HG03025 (cell line): ENCODE measurements around the gene LIN54.

Experiments used
- ATAC-seq: cut with Tn5 transposase; IDR thresholded peaks from one replicate; pipeline ENCODE4 v1.9.1; 2021; ENCODE audit warnings: mild to moderate bottlenecking, moderate library complexity; ENCODE audit not compliant: unreplicated experiment, low FRiP score

LIN54 gene

DNA sequence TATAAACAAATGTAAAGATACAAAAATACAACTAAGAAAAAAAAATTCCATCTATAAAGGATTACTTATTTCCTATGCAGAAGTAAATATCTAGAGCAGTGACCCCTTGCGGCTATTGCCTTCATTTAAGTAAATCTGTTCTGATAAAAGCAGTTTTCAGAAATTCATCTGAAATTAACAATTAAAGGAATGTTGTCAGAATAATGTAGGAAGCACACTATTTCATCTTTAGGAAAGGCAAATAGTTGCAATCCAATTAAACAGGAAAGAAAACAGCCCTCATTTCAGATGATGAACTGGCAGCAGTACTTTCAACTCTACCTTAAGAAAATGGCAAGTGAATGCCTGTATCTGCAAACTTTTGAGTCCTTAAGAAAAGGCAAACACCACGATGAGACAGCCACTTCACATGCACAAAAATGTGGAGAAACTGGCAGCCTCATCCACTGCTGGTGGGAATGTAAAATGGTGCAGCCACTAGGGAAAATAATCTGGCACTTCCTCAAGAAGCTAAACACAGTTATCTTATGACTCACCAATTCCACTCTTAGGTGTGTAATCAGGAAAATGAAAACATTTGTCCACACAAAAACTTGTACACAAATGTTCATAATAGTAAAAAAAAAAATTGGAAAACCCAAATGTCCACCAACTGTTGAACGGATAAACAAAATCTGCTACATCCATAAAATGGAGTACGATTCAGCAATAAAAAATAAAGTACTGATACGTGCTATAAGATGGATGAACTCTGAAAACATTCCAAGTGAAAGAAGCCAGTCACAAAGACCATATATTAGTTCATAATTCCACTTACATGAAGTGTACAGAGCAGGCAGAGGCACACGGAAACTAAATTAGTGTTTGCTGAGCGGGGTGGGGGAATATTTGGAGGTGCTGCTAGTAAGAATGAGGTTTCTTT lies 112.0 kb downstream of the LIN54 start:
- ATAC-seq, result no peak

GRCh38 chr4:82896755-82897154 lies 113.9 kb downstream of the LIN54 start:
- no peak for ATAC-seq

DNA sequence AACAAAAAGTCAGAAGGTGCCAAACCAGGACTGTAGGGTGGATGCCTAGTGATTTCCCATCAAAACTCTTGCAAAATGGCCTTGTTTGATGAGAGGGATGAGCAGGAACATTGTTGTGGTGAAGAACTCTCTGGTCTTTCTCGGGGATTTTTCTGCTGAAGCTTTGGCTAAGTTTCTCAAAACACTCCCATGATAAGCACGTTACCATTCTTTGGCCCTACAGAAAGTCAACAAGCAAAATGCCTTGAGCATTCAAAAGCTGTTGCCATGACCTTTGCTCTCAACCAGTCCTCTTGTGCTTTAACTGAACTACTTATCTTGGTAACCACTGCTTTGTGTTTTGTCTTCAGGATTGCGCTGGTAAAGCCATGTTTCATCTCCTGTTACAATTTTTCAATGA lies 116.7 kb downstream of the LIN54 start:
- ATAC-seq, result no peak

DNA sequence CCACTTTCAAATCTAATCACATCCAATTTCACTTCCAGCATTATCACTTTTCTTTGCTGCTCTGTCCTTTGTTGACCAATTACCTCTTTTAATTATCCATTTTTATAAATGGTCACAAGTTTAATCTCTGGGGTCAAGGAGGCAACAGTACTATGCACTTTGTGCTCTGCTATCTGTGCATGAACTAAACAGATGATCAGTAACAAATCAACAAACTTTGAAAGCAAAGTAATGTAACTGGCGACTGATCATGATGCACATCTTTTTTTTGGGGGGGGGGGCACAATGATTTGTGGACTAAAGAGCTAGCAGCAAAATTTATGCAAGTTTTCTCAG lies 118.2 kb downstream of the LIN54 start:
- no peak for ATAC-seq

DNA sequence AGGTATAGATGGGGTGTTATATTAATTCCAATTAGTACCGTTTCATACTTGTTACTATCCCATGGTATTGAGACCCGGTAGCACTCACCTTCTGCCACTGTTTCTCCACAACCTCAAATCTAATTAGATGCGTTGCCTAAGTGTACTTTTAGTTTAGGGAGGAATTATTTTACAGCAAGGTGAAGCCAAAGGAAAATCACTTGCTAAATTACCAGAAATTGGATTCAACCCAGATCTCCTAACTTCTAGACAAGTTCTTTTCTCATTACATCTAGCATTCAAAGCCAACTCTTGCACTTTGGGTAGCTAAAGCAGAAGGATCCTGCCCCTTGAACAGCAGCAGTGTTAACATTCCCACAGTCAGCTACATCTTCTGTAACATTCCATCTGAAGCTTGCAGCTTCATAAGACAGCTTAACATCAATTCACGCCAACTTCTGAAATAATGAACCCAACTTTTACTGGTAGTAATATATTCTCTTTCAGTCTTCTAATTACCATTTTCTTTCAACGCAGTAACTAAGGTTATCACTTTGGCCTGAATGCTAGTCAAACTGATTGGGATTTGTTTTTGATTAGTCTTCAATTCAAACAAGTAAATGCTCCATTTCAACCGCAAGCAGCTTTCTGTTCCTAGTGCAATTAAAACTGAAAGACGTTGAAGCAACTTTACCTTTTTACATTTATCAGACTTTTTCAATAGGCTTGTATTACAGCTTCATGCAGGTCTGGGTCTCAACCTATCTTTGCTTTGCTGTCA lies 118.7 kb downstream of the LIN54 start:
- ATAC-seq, result no peak

- peak; percentile 89 for ATAC-seq
These were observed 119.5 kb downstream of the LIN54 start, which contains the start of gene SEC31A for GRCh38 chr4:82890901-82891706. TSS of gene SEC31A (minus strand) at chr4:82891153. CDS start at chr4:82881936, 9,217 bp downstream.

DNA sequence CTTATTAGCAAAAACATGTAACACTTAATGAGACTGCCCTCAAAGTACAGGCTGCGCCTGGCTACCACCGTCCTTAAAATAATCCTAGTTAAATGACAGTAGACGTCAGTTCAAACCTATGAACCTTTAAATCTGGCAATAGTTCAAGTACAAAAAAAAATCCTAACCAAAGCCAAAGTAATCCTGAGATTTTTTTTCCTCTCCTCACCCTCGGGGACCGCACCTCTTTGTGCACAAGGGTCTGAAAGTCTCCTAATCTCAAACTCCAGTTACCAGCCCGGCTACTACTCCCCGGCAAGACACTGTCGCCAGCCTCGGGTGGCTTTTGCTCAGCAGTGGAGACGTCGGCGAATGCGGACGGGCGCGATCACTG lies 120.1 kb downstream of the LIN54 start:
- ATAC-seq, result no peak

GRCh38 chr4:82889287-82889686 lies 121.3 kb downstream of the LIN54 start:
- ATAC-seq, result no peak

DNA sequence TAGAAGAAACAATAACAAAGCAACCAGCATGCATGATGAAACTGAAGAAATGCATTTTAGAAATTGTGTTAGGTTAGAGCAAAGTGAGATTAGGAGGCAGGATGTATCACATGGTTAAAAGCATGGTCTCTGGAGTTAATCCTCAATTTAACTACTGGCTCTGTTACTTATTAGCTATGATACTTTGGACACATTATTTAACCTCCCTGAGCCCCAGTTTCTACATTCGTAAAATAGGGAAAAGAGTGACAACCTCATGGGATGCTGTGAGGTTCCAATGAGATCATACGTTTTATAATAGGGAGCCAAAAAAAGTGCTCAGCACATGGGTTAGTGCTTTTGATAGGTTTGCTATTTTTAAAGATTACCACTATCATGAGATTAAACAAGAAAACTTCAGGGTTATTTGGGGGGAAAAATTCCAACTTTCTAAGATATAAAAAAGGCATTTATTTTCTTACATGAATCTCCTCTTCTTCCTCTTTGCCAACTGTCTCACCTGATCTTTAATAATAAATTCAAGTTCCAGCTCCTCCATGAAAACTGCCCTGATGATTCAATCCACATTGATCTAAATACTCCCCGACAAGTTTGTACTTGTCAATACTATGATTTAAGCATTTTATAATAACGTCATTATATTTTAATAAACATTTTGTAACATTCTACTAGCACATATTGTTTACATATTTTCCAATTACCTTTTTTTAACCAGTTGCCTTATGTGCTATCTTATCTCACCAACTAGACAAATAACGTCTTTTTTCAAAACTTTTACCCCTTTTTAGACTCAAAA lies 124.3 kb downstream of the LIN54 start:
- no peak for ATAC-seq

DNA sequence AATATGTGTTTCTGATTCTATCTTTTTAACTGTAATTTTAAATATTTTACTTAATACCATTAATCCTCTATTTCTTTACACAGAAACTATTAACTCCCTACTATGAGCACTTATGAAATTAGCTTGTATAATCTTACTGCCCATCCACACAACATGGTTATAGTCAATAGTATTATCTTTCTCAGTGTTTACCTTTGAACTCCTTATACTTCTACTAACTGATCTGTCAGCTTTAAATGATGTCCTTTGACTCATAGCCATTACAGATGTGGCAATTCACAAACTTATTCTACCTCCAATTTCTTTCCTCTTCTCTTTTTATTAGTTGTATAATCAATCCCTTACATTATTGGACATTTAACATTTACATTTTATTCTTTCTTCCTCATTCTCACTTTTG lies 125.2 kb downstream of the LIN54 start:
- ATAC-seq, result no peak
